Activated naive CD8-positive, alpha-beta T cell treated with anti-CD3 and anti-CD28 coated beads, Interleukin-2, amount 50 U/mL, for 24 hours (primary cell): ENCODE measurements around the gene USP32.
A peak's percentile ranks its signal among the peaks of the same experiment; 100 is the strongest.
"Not testable (repeated sequence)": the region's sequence is repeated elsewhere in the genome, so short reads cannot be mapped to it uniquely, and the experiment has no call there.

Source experiments
- ATAC-seq: fragments of 150-1000 bp; cut with Tn5 transposase; one replicate; pipeline ENCODE4 v1.10.0; 2021
- DNase-seq: peaks from one replicate; pipeline ENCODE4 v3.0.0; 2021
- H3K27ac Mint-ChIP-seq: one replicate; pipeline ENCODE4 v1.8.0; 2021; ENCODE audit warnings: mild to moderate bottlenecking, mixed read lengths
- H3K27me3 Mint-ChIP-seq: one replicate; pipeline ENCODE4 v1.8.0; 2021; ENCODE audit warnings: mixed read lengths
- H3K36me3 Mint-ChIP-seq: one replicate; pipeline ENCODE4 v1.8.0; 2021; ENCODE audit warnings: low read depth, mixed read lengths
- H3K4me1 Mint-ChIP-seq: one replicate; pipeline ENCODE4 v1.8.0; 2021; ENCODE audit warnings: mixed read lengths
- H3K4me3 Mint-ChIP-seq: one replicate; pipeline ENCODE4 v1.8.0; 2021; ENCODE audit warnings: mild to moderate bottlenecking, moderate library complexity, mixed read lengths
- H3K9me3 Mint-ChIP-seq: one replicate; pipeline ENCODE4 v1.8.0; 2021; ENCODE audit warnings: mixed read lengths

USP32 gene

DNA sequence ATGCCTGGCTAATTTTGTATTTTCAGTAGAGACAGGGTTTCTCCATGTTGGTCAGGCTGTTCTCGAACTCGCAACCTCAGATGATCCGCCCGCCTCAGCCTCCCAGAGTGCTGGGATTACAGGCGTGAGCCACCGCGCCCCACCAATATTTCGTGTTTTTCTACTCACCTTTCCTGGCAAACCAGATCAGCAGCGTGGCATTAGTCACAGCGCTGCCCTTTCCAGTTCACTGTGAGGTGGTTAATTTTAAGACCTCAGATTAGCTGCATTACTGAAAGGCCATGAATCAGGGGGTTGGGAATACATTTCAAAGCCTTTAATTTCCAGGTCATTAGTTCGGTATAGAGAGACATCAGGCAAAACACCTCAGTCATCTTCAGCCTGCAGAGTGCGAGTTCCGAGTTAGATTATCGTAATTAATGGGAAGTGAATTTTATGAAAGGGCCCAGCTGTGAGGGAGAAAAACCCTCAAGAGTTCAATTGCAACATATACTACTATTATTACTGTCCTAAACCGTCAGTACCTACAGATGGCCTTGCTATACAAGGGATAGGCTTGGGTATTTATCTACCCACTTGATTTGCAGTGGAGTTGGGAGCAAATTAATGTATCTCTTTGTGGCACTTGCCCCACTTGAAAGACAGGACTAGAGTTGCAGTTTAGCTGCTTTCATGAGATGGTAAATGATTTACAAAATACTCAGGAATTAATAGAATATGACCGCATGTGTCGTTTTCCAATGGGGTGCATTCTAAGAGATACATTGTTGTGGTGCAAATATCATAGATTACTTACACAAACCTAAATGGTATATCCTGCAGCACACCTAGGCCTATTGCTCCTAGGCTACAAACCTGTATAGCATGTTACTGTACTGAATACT is 2.1 kb upstream of the USP32 start:
- peak; percentile 22 for DNase-seq
- no peak for ATAC-seq
- Mint-ChIP-seq H3K4me3 (peak overlapping the region; percentile 38), H3K27me3 (no peaks in the 10 kb centered on the region), H3K36me3 (peaks cover 2% of the 10 kb centered on the region), H3K4me1 (peaks cover 55% of the 10 kb centered on the region), H3K9me3 (no peaks in the 10 kb centered on the region), H3K27ac (no peak overlapping the region)

DNA sequence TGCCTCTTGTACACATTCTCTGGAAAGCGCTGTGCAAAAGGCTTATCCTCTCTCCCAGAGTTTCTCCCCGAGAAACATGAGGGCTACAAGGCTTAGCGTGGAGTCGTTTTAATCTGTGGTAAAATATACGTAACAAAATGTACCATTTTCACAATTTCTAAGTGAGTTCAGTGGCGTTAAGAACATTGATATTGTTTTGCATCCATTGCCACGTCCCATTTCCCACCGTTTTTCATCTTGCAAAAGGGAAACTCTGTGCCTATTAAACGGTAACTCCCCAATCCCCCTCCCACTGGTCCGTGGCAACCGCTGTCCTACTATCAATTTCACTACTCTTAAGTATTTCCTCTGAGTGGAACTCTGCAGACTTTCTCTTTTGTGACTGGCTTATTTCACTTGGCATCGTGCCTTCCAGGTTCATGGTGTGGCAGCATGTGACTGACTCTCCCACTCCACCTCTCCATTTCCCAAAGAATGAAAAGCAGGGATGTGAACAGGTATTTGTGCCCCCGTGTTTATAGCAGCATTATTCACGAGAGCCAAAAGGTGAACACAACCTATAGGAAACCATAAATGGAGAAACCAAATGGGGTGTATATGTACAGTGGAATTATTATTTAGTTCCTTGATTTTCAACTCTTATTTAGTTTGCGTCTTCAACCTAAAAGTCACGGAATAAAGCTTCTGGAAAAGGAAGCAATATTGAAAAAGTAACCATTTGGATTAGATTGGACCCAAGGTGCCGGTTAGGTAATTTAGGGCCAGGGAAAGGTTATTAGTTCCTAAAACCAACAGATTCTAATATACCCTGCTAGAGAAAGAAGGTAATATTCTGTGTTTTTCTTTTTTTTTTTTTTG is 1.1 kb upstream of the USP32 start:
- peaks cover 59% of the 10 kb centered on the region for H3K4me1 Mint-ChIP-seq
- H3K27me3 Mint-ChIP-seq: no peaks in the 10 kb centered on the region
- peak overlapping the region; percentile 88 for H3K4me3 Mint-ChIP-seq
- ATAC-seq (no peak), DNase-seq (peak; percentile 42)
- H3K9me3 Mint-ChIP-seq: no peaks in the 10 kb centered on the region
- H3K27ac Mint-ChIP-seq: peak overlapping the region; percentile 91
- peaks cover 2% of the 10 kb centered on the region for H3K36me3 Mint-ChIP-seq

DNA sequence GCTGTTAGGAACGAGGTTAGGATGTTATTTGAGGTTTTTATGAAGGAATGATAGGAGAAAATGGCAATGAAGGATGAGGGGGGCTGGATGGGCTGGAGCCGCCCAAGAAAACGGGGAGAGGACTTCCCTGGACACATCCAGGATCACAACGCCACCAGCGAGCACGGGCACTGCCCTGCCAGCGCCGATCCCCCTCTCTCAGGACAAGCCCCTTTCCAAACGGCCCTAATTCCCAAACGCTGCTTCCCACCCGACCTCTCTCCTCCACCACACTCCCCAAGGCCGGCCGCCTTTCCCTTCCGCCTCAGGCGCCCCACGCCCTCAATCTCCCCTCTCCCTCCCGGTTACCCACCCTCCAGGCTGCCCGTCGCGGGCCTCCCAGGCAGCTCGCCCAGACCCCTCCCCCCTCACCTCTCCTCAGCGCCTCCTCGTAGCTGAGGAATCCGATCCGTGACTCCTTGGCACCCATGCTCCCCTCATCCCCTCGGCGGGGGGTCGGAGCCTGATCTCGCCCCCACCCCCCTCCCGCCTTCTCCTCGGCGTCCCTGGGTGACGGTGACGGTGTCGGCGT is 377 bp downstream of the USP32 start:
- H3K4me1 Mint-ChIP-seq: peaks cover 55% of the 10 kb centered on the region
- peaks cover 2% of the 10 kb centered on the region for H3K36me3 Mint-ChIP-seq
- DNase-seq: no peak
- H3K27me3 Mint-ChIP-seq: no peaks in the 10 kb centered on the region
- H3K4me3 Mint-ChIP-seq: peak overlapping the region; percentile 88
- peak overlapping the region; percentile 93 for H3K27ac Mint-ChIP-seq
- ATAC-seq: peak; percentile 37
- H3K9me3 Mint-ChIP-seq: no peaks in the 10 kb centered on the region

DNA sequence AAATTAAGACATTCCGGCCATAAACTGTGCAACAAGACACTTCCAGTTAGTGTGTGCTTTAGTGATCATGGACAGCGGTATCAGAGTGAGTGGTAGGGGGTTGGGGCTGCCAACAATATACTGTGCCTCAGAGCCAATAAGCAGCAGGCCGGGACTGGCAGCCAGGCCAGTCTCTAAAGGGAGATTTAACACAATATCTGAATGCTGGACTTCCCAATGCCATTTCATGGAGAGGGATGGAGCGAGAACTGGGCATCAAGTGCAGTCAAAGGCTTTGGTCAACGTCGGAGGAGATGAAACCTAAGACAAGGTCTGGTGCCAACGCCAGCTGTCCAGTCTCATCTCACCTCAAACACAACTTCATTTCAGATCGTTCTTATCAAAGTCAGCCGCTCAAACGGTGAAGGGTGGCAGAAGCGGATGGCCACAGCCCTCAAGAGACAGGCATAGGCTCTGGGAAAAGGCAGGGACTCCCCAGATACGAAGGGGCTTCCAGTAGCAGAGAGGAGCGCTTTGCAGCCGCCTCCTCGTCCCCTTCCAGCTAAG is 935 bp downstream of the USP32 start:
- H3K9me3 Mint-ChIP-seq: no peaks in the 10 kb centered on the region
- H3K4me3 Mint-ChIP-seq: peak overlapping the region; percentile 88
- H3K27me3 Mint-ChIP-seq: no peaks in the 10 kb centered on the region
- peak; percentile 41 for DNase-seq
- H3K4me1 Mint-ChIP-seq: peaks cover 58% of the 10 kb centered on the region
- H3K27ac Mint-ChIP-seq: peak overlapping the region; percentile 93
- no peak for ATAC-seq
- H3K36me3 Mint-ChIP-seq: peaks cover 2% of the 10 kb centered on the region

DNA sequence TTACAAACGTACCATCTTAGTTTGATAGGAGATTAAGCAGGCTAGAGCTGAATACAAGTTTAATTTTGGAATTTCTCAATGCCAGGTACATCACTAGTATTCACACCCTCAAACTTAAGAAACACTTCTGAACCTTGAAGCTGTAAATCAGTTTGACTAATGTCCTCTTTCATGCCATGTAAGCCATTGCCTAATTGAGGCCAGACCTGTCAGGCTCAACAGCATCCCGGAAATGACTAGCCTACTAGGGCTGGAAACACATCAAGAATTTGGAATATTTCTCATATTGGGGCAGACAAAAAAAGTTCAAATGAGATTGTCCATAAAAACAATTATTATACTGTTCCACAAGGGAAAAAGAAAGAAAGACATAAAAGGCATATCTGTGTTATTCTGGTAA is 1.7 kb downstream of the USP32 start:
- H3K4me3 Mint-ChIP-seq: peak overlapping the region; percentile 88
- ATAC-seq (no peak), DNase-seq (no peak)
- peaks cover 58% of the 10 kb centered on the region for H3K4me1 Mint-ChIP-seq
- H3K36me3 Mint-ChIP-seq: peaks cover 2% of the 10 kb centered on the region
- no peaks in the 10 kb centered on the region for H3K27me3 Mint-ChIP-seq
- H3K27ac Mint-ChIP-seq: no peak overlapping the region
- no peaks in the 10 kb centered on the region for H3K9me3 Mint-ChIP-seq

DNA sequence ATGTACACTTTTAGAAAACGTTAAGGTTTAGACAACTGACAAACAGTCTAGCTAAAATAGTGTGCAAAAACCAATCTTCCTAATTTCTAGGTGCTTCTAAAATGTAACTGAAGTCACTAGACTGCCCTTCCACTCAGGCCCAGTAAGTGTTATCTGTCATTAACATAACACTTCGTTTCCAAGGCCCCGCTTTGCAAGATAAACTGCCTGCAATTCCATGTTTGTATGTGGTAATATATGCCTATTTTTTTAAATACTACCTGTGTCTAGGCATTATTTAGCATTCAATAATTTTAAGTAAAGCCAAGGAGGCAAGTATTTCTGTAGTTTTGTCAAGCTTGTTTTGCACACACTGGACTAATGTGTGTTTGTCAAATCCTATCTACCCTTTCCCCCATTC is 3.2 kb downstream of the USP32 start:
- no peak for DNase-seq
- no peak overlapping the region for H3K4me3 Mint-ChIP-seq

DNA sequence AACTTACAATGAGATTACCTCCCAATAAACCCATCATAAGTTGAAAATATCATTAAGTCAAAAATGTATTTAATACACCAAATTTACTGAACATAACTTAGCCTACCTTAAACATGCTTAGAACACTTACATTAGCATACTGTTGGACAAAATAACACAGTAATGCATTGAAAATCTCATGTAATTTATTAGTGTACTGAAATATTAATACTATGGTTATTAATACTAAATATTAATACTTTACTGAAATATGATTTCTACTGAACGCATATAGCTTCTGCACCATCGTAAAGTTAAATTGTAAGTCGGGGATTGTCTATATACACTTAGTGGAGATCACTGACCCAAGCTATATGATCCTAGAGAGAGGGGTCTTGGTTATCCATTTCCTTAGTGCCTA is 4.3 kb downstream of the USP32 start:
- Mint-ChIP-seq H3K27me3 (no peaks in the 10 kb centered on the region), H3K27ac (no peak overlapping the region), H3K4me1 (peaks cover 52% of the 10 kb centered on the region), H3K4me3 (no peak overlapping the region), H3K36me3 (peaks cover 2% of the 10 kb centered on the region), H3K9me3 (no peaks in the 10 kb centered on the region)
- ATAC-seq (no peak), DNase-seq (no peak)

More for the DNA sequence above, 3.2 kb downstream of the USP32 start:
- H3K36me3 Mint-ChIP-seq: peaks cover 2% of the 10 kb centered on the region
- no peak overlapping the region for H3K27ac Mint-ChIP-seq
- H3K27me3 Mint-ChIP-seq: no peaks in the 10 kb centered on the region
- peaks cover 60% of the 10 kb centered on the region for H3K4me1 Mint-ChIP-seq
- no peaks in the 10 kb centered on the region for H3K9me3 Mint-ChIP-seq
- ATAC-seq: no peak

DNA sequence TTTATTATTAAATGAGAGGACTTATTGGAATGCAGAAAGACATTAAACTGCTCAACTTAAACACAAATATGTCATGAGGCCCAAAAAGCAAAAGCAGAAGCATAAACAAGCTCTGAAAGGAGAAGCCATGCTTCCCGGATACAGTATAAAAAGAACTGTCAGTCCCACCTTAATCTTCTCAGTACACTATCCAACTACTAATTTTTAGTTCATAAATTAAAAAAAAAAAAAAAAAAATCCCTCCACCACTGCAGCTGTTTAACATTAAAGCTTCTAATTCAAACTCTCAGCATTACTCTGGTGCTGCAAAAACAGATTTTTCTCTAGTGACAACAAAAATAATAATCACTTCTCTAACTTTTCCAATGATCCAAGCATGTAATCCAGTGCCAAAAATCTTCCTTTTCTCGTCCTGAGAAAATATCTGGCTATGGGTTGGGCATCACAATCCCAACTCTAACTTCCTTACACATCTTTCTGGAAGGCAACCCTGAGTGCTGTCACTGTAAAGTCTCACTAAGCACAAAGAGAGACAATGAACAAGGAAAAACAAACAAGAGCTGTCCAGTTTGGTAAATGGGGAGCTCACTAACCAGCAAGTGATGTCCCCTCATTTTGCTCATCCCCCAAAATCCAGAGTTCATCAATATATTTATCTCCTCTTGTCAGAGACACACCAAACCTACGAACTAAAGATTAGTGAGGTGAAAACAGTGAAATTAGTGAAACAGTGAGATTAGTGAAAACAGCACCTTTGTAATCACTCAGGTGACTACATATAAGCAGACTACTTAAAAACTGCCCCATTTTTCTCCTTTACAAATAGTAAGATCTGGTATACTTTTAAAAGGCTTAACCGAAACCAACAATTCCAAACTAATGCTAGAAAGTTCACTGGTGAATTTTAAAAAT is 5.5 kb downstream of the USP32 start:
- no peaks in the 10 kb centered on the region for H3K27me3 Mint-ChIP-seq
- no peak overlapping the region for H3K27ac Mint-ChIP-seq
- DNase-seq (no peak), ATAC-seq (no peak)
- H3K4me3 Mint-ChIP-seq: no peak overlapping the region
- H3K9me3 Mint-ChIP-seq: no peaks in the 10 kb centered on the region
- H3K4me1 Mint-ChIP-seq: peaks cover 51% of the 10 kb centered on the region
- H3K36me3 Mint-ChIP-seq: peaks cover 2% of the 10 kb centered on the region

DNA sequence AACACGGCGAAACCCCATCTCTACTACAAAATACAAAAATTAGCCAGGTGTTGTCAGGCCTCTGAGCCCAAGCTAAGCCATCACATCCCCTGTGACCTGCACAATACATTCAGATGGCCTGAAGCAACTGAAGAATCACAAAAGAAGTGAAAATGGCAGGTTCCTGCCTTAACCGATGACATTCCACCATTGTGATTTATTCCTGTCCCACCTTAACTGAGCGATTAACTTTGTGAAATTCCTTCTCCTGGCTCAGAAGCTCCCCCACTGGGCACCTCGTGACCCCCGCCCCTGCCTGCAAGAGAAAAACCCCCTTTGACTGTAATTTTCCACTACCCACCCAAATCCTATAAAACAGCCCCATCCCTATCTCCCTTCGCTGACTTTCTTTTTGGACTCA is 7.0 kb downstream of the USP32 start:
- peaks cover 37% of the 10 kb centered on the region for H3K4me1 Mint-ChIP-seq
- not testable (repeated sequence) for ATAC-seq, H3K9me3 Mint-ChIP-seq, H3K4me3 Mint-ChIP-seq, DNase-seq, H3K27me3 Mint-ChIP-seq, H3K36me3 Mint-ChIP-seq, H3K27ac Mint-ChIP-seq

DNA sequence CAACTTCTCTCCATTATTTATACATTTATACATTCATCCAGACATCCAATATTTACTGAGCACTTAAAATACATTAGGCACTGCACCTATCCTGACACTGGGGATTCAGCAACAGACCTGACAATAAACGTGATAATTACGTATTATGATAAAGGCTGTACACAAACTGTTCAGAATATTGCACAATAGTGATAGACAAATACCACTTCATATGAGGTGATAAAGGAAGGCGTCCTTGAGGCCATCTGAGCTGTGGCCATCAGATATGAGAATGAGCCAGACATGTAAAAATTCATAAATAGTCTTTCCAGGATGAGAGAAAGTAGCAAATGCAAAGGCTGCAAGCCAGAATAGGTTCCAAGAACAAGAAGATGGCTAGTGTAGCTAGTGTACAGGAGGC is 8.6 kb downstream of the USP32 start:
- H3K27me3 Mint-ChIP-seq: no peaks in the 10 kb centered on the region
- no peak overlapping the region for H3K4me3 Mint-ChIP-seq
- H3K9me3 Mint-ChIP-seq: no peaks in the 10 kb centered on the region

DNA sequence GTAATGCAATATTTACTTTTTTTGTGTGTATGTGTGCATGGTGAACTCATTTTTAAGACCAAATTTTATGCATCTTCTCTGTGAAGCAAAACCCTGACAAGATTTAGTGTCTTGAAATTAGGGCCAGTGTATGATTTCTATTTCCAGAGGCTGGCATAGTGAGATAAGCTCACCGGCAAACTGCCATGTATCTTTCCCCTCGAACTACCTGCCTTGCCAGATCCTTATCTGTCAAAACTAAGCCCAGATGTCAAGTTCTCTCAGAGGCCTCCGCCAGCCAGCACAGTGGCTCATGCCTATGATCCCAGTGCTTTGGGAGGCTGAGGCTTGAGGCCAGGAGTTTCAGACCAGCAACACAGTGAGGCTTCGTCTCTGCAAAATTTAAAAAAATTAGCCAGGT is 10.0 kb downstream of the USP32 start:
- ATAC-seq: no peak
- H3K4me3 Mint-ChIP-seq: no peak overlapping the region
- peaks cover 29% of the 10 kb centered on the region for H3K4me1 Mint-ChIP-seq
- no peaks in the 10 kb centered on the region for H3K9me3 Mint-ChIP-seq
- no peak overlapping the region for H3K27ac Mint-ChIP-seq
- no peak for DNase-seq
- H3K27me3 Mint-ChIP-seq: no peaks in the 10 kb centered on the region
- H3K36me3 Mint-ChIP-seq: no peaks in the 10 kb centered on the region

More for the DNA sequence above, 8.6 kb downstream of the USP32 start:
- DNase-seq (no peak), ATAC-seq (no peak)
- Mint-ChIP-seq H3K36me3 (no peaks in the 10 kb centered on the region), H3K4me1 (peaks cover 29% of the 10 kb centered on the region), H3K27ac (no peak overlapping the region)

DNA sequence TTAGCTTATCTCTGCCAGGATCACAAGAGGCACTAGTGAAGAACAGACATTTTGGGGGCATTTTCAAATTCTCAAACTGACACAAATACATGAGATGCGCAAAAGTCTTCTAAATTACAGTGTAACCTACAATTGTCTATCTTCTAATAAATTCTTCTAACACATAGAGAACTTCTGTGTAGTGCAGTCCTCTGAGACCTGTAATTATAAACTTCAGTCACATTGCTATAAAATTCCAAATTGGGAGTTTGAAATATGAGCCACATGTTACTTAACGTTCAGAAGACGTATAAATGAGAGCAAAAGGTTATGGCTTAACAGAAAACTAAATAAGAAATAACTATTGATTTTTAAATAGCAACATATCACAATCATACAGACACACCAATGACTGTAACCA is 12.5 kb downstream of the USP32 start:
- H3K27me3 Mint-ChIP-seq, H3K27ac Mint-ChIP-seq, H3K4me3 Mint-ChIP-seq, DNase-seq, H3K36me3 Mint-ChIP-seq, ATAC-seq, H3K9me3 Mint-ChIP-seq: not testable (repeated sequence)
- H3K4me1 Mint-ChIP-seq: peaks cover 17% of the 10 kb centered on the region

DNA sequence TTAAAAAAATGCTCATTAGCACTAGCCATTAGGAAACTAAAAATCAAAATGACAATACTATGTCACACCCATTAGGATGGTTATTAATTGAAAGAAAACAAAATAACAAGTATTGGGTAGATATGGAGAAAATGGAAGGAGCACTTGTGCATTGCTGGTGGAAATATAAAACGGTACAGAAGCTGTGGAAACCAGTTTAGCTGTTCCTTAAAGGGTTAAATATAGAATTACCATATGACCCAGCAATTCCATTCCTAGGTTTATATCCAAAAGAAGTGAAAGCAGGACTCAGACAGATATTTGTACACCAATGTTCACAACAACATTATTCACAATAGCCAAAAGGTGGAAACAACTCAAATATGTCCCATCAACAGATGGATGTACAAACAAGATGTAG is 13.7 kb downstream of the USP32 start:
- H3K9me3 Mint-ChIP-seq, H3K36me3 Mint-ChIP-seq, H3K27ac Mint-ChIP-seq, H3K4me3 Mint-ChIP-seq, H3K4me1 Mint-ChIP-seq, DNase-seq, H3K27me3 Mint-ChIP-seq, ATAC-seq: not testable (repeated sequence)
